AG04450 (cell line): ENCODE data around the gene MCM3AP. TPM values are rescaled to one million over a fixed set of nuclear protein-coding genes. Genes with fewer than 3 reads are reported as not detected.

Source experiments
- CTCF ChIA-PET: fragments of 300-600, 350-600 bp; formaldehyde crosslinking; extraction: SDS; loops from one replicate; lab custom pipeline; 2022; ENCODE audit warnings: antibody characterized with exemption, inconsistent platforms; lab: Charles Lee
- POLR2A ChIA-PET: fragments of 350-600 bp; formaldehyde crosslinking; extraction: SDS; loops from one replicate; lab custom pipeline; 2021; ENCODE audit warnings: antibody characterized with exemption, inconsistent platforms; lab: Yijun Ruan, JAX
- DNase-seq: peaks from one replicate; pipeline ENCODE4 v3.0.0-alpha.2; 2011; ENCODE audit warnings: low read depth, low spot score
- H3K27ac ChIP-seq: one replicate; pipeline ENCODE4 v1.5.1; 2012; ENCODE audit warnings: low read depth, low read length, control low read depth
- H3K27me3 ChIP-seq: one replicate; pipeline ENCODE4 v1.6.0; 2012; ENCODE audit warnings: low read length; ENCODE audit not compliant: control insufficient read depth, insufficient read depth
- H3K4me3 ChIP-seq: 2 replicates; pipeline ENCODE4 v1.5.1; 2011; ENCODE audit warnings: mild to moderate bottlenecking, low read depth, low read length, control low read depth
- H3K9me3 ChIP-seq: 2 replicates; pipeline ENCODE4 v1.5.1; 2012; ENCODE audit warnings: low read length; ENCODE audit not compliant: control insufficient read depth, insufficient read depth
- polyA plus RNA-seq: library from polyadenylated mRNA; depleted of rRNA; stranded (reverse); fragments of >200 nt; gene quantifications from 2 replicates; pipeline ENCODE4 v1.2.3, GENCODE V29; 2011
- TF ChIP-seq, protein P1 (sequence below): IDR thresholded peaks from 2 replicates; pipeline ENCODE4 v1.5.1; 2011; ENCODE audit warnings: low read depth, low read length, control low read depth, inconsistent platforms

Gene MCM3AP
- polyA plus RNA-seq, 1 experiment, result 43.7 TPM

- no peaks in the 10 kb centered on the region for H3K9me3 ChIP-seq
- CTCF ChIA-PET, result interaction anchor here (0.6 to 0.7 kb wide), 2 partner anchors 11 to 66 kb away, joined by 3 to 4 read pairs; partner anchors contain the start of gene YBEY
- no peaks in the 10 kb centered on the region for H3K27me3 ChIP-seq
- no peak overlapping the region for H3K4me3 ChIP-seq
- TF ChIP-seq, protein P1, sequence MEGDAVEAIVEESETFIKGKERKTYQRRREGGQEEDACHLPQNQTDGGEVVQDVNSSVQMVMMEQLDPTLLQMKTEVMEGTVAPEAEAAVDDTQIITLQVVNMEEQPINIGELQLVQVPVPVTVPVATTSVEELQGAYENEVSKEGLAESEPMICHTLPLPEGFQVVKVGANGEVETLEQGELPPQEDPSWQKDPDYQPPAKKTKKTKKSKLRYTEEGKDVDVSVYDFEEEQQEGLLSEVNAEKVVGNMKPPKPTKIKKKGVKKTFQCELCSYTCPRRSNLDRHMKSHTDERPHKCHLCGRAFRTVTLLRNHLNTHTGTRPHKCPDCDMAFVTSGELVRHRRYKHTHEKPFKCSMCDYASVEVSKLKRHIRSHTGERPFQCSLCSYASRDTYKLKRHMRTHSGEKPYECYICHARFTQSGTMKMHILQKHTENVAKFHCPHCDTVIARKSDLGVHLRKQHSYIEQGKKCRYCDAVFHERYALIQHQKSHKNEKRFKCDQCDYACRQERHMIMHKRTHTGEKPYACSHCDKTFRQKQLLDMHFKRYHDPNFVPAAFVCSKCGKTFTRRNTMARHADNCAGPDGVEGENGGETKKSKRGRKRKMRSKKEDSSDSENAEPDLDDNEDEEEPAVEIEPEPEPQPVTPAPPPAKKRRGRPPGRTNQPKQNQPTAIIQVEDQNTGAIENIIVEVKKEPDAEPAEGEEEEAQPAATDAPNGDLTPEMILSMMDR, result no peak
- POLR2A ChIA-PET, result no interaction called here
- no peak for DNase-seq
- no peak overlapping the region for H3K27ac ChIP-seq
Measured at GRCh38 chr21:46274797-46275390, 10.5 kb downstream of the MCM3AP start.

- H3K27ac ChIP-seq, result no peak overlapping the region
- TF ChIP-seq, protein P1, result no peak
- no peaks in the 10 kb centered on the region for H3K9me3 ChIP-seq
- H3K4me3 ChIP-seq, result no peak overlapping the region
- CTCF ChIA-PET, result no interaction called here
- H3K27me3 ChIP-seq, result no peaks in the 10 kb centered on the region
- POLR2A ChIA-PET, result no interaction called here
- DNase-seq, result no peak
Measured at GRCh38 chr21:46273341-46273740, 12.1 kb downstream of the MCM3AP start.

- Histone ChIP-seq H3K4me3 (no peak overlapping the region), H3K27ac (no peak overlapping the region), H3K9me3 (no peaks in the 10 kb centered on the region; the same call in 1 of the 2 replicates), H3K27me3 (no peaks in the 10 kb centered on the region)
- DNase-seq, result no peak
- ChIA-PET CTCF (no interaction called here), POLR2A (no interaction called here)
- TF ChIP-seq, protein P1, result no peak
Measured at GRCh38 chr21:46269466-46269865, 15.9 kb downstream of the MCM3AP start.

DNA sequence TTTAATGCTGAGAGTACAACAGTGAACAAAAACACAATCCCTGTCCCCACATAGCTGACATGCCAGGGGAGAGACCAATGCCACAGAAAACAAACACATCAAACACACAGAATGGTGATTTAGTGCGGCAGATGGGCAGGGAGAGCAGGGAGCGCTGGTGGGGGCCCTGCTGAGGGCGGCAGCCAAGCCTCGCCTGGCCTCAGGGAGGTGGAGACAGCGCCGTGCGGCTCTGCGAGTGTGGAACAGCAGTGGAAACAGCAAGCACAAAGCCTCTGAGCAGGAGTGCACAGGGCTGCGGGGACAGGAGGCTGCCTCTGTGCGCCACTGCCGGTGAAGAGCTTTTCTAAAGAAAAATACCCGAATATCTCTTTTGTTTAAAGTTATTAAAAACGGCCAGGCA lies 17.0 kb downstream of the MCM3AP start:
- no peaks in the 10 kb centered on the region for H3K27me3 ChIP-seq
- POLR2A ChIA-PET, result interaction anchor here (0.6 kb wide), 1 partner anchor 150 kb away, joined by 4 read pairs; no protein-coding TSS in a partner anchor
- no peak for DNase-seq
- CTCF ChIA-PET, result no interaction called here
- no peaks in the 10 kb centered on the region; the same call in 1 of the 2 replicates for H3K9me3 ChIP-seq
- no peak overlapping the region for H3K4me3 ChIP-seq
- TF ChIP-seq, protein P1, result no peak
- no peak overlapping the region for H3K27ac ChIP-seq

- CTCF ChIA-PET, result no interaction called here
- TF ChIP-seq, protein P1, result no peak
- H3K27ac ChIP-seq, result no peak overlapping the region
- no peak overlapping the region for H3K4me3 ChIP-seq
- POLR2A ChIA-PET, result no interaction called here
- H3K9me3 ChIP-seq, result no peaks in the 10 kb centered on the region; the same call in 1 of the 2 replicates
- no peak for DNase-seq
- H3K27me3 ChIP-seq, result no peaks in the 10 kb centered on the region
Measured at GRCh38 chr21:46266946-46267345, 18.5 kb downstream of the MCM3AP start.
